Fibroblast of skin of back (primary cell): Measurements from ENCODE around the gene GCNT1.
"Not testable (repeated sequence)": the region's sequence is repeated elsewhere in the genome, so short reads cannot be mapped to it uniquely, and the experiment has no call there.

Experiments used
- DNase-seq: peaks from one replicate; pipeline ENCODE4 v3.0.0-alpha.2; 2013

Gene GCNT1

GRCh38 chr9:76444322-76444929, 14.6 kb upstream of the GCNT1 start:
- DNase-seq = no peak

GRCh38 chr9:76445976-76446375, 13.0 kb upstream of the GCNT1 start:
- DNase-seq = no peak

- no peak for DNase-seq
Measured at GRCh38 chr9:76448501-76448900, 10.5 kb upstream of the GCNT1 start.

- peak; percentile 91 for DNase-seq
Measured at GRCh38 chr9:76451234-76451633, 7.7 kb upstream of the GCNT1 start.

GRCh38 chr9:76452839-76453238, 6.1 kb upstream of the GCNT1 start:
- peak; percentile 50 for DNase-seq

GRCh38 chr9:76453785-76454184, 5.2 kb upstream of the GCNT1 start:
- DNase-seq = peak; percentile 33

- no peak for DNase-seq
Measured at GRCh38 chr9:76454311-76454710, 4.7 kb upstream of the GCNT1 start.

GRCh38 chr9:76456202-76456926, 2.6 kb upstream of the GCNT1 start:
- DNase-seq = no peak

- peak; percentile 68 for DNase-seq
Measured at GRCh38 chr9:76459694-76460635, 983 bp downstream of the GCNT1 start.

GRCh38 chr9:76462126-76462525, 3.1 kb downstream of the GCNT1 start:
- no peak for DNase-seq

GRCh38 chr9:76463211-76463610, 4.2 kb downstream of the GCNT1 start:
- DNase-seq = no peak

- DNase-seq = no peak
Measured at GRCh38 chr9:76464706-76465105, 5.7 kb downstream of the GCNT1 start.

GRCh38 chr9:76465442-76466298, 6.7 kb downstream of the GCNT1 start:
- DNase-seq = no peak

- no peak for DNase-seq
Measured at GRCh38 chr9:76466299-76466605, 7.3 kb downstream of the GCNT1 start.

GRCh38 chr9:76474419-76474818, 15.4 kb downstream of the GCNT1 start:
- no peak for DNase-seq

- no peak for DNase-seq
Measured at GRCh38 chr9:76475686-76476085, 16.7 kb downstream of the GCNT1 start.

GRCh38 chr9:76477818-76478217, 18.8 kb downstream of the GCNT1 start:
- not testable (repeated sequence) for DNase-seq

- no peak for DNase-seq
Measured at GRCh38 chr9:76478226-76478625, 19.2 kb downstream of the GCNT1 start.

GRCh38 chr9:76479337-76479736, 20.4 kb downstream of the GCNT1 start:
- DNase-seq = not testable (repeated sequence)

- DNase-seq = no peak
Measured at GRCh38 chr9:76486151-76486550, 27.2 kb downstream of the GCNT1 start.

- DNase-seq = no peak
Measured at GRCh38 chr9:76490249-76490990, 31.4 kb downstream of the GCNT1 start.

GRCh38 chr9:76491056-76491455, 32.1 kb downstream of the GCNT1 start:
- not testable (repeated sequence) for DNase-seq
